Natural killer cell (primary cell): Measurements from ENCODE around the gene ST3GAL2. TPM values are rescaled to one million over a fixed set of nuclear protein-coding genes. Genes with fewer than 3 reads are reported as not detected.

Experiments
- ATAC-seq, 3 donors: fragments of 150-1000 bp in 2 of 3; fragments of 200-7000 bp in 1 of 3; cut with Tn5 transposase; 1 replicate in 1 of 3; 2 replicates in 2 of 3; pipeline ENCODE4 v1.10.0; 2021; ENCODE audit warnings: mild to moderate bottlenecking in 2 of 3, moderate library complexity in 2 of 3
- DNase-seq, 2 donors: peaks; one replicate each; pipeline versions ENCODE4 v3.0.0 to v3.0.0-alpha.2; 2013 to 2021; ENCODE audit warnings: mixed read lengths in 1 of 2
- H3K27ac ChIP-seq: one replicate; pipeline ENCODE4 v1.5.1; 2013; ENCODE audit warnings: mild to moderate bottlenecking, low read length
- H3K27me3 ChIP-seq: one replicate; pipeline ENCODE4 v1.6.1; 2013; ENCODE audit warnings: low read length; ENCODE audit not compliant: control insufficient read depth, insufficient read depth
- H3K36me3 ChIP-seq: one replicate; pipeline ENCODE4 v1.6.1; 2013; ENCODE audit warnings: low read length; ENCODE audit not compliant: control insufficient read depth, insufficient read depth
- H3K4me1 ChIP-seq: one replicate; pipeline ENCODE4 v1.6.1; 2013; ENCODE audit warnings: low read length; ENCODE audit not compliant: control insufficient read depth, insufficient read depth
- H3K4me3 ChIP-seq: one replicate; pipeline ENCODE4 v1.5.1; 2013; ENCODE audit warnings: low read length
- H3K9me3 ChIP-seq: one replicate; pipeline ENCODE4 v1.6.1; 2013; ENCODE audit warnings: low read length; ENCODE audit not compliant: control insufficient read depth, insufficient read depth
- H3K27ac Mint-ChIP-seq, 2 donors: one replicate each; pipeline ENCODE4 v1.8.0; 2022; ENCODE audit warnings: mild to moderate bottlenecking in 2 of 2, mixed read lengths in 2 of 2, moderate library complexity in 1 of 2
- H3K27me3 Mint-ChIP-seq, 2 donors: one replicate each; pipeline ENCODE4 v1.8.0; 2022; ENCODE audit warnings: low read depth in 2 of 2, mixed read lengths in 2 of 2
- H3K36me3 Mint-ChIP-seq: one replicate; pipeline ENCODE4 v1.8.0; 2022; ENCODE audit warnings: mixed read lengths
- H3K4me1 Mint-ChIP-seq, 2 donors: one replicate each; pipeline ENCODE4 v1.8.0; 2022; ENCODE audit warnings: mixed read lengths in 2 of 2
- H3K4me3 Mint-ChIP-seq: one replicate; pipeline ENCODE4 v1.8.0; 2022; ENCODE audit warnings: mild to moderate bottlenecking, moderate library complexity, mixed read lengths
- H3K9me3 Mint-ChIP-seq, 2 donors: one replicate each; pipeline ENCODE4 v1.8.0; 2022; ENCODE audit warnings: mixed read lengths in 2 of 2
- WGBS: methylation state at CpG from one replicate; pipeline ENCODE4 v1.1.7; 2013; ENCODE audit warnings: missing lambda C conversion rate; ENCODE audit not compliant: insufficient coverage; 5-methylcytosine and 5-hydroxymethylcytosine counted together
- intact Hi-C: fragments of 100-400 bp; cut with micrococcal nuclease; formaldehyde crosslinking; loops from one replicate; pipeline ENCODE4 v1.14.2; 2022
- total RNA-seq, 4 donors: library from RNA; stranded (reverse); fragments of 120-200 nt in 1 of 4; gene quantifications; one replicate each; pipeline versions ENCODE4 v1.2.3 to v1.2.4, GENCODE V29; 2013 to 2022
- TF ChIP-seq, protein P1 (sequence below): fragments of 200-600 bp; IDR thresholded peaks from one replicate; pipeline ENCODE4 v1.8.0; 2022; ENCODE audit warnings: antibody characterized with exemption

Gene ST3GAL2
- total RNA-seq, 3 donors from 2014 or later (not counting 1 experiment from before 2014, with no cell fraction given) = 25.9 to 39.1 (median 36.9) TPM

DNA sequence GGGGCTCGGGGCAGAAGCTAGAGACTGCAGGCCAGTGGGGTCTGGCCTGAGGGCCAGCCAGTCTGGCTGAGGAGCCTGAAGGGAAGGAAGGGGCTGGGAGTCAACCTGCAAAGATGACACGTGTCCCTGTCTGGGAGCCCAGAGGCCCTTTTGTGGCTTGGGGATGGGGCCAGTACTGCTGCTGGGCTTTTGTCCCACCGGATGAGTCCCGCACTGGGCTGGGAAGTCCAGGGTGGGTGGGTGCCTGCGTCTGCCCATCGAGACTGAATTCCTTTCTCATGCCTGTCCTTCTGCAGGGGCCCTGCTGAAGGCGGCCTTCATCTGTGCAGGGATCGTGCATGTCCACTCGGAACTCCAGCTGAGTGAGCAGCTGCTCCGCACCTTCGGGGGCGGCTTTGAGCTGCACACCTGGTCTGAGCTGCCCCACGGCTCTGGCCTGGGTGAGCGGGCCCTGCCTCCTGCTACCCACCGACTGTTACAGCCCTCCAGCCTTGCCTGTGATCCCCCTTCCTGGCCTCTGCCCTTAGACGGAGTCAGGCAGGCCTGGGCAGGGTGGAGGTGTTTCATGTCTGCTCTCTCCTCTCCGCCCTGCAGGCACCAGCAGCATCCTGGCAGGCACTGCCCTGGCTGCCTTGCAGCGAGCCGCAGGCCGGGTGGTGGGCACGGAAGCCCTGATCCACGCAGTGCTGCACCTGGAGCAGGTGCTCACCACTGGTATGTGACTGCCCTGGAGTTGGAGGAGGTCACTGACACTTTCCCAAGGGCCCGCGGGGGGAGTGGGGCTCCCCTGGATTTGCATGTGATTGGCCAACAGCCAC is 36.4 kb upstream of the ST3GAL2 start:
- H3K27ac Mint-ChIP-seq = no peak overlapping the region

DNA sequence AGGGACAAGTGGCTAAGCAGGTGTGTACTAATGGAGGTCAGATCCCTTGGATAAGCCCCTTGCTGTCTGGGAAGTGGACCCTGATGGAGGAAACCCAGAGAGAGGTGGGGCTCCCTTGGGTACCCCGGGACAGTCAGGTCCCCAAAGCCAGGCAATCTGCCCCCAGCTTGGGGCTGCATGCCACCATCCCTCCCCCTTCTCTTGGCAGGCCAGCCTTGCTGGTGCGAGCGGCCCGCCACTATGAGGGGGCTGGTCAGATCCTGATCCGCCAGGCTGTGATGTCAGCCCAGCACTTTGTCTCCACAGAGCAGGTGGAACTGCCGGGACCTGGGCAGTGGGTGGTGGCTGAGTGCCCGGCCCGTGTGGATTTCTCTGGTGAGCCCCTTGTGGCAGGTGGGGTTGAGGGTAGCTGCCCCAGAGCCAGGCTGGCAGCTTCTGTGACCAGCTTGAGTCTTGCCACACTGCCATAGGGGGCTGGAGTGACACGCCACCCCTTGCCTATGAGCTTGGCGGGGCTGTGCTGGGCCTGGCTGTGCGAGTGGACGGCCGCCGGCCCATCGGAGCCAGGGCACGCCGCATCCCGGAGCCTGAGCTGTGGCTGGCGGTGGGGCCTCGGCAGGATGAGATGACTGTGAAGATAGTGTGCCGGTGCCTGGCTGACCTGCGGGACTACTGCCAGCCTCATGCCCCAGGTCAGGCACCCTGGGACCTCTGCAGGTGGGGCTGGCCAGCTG is 35.6 kb upstream of the ST3GAL2 start:
- Histone ChIP-seq H3K9me3 (no peaks in the 10 kb centered on the region), H3K4me1 (peaks cover 5% of the 10 kb centered on the region), H3K27ac (no peak overlapping the region), H3K27me3 (no peaks in the 10 kb centered on the region), H3K4me3 (no peak overlapping the region), H3K36me3 (peaks cover 22% of the 10 kb centered on the region)
- intact Hi-C loops = no loop called here
- ATAC-seq = no peak
- TF ChIP-seq, protein P1, sequence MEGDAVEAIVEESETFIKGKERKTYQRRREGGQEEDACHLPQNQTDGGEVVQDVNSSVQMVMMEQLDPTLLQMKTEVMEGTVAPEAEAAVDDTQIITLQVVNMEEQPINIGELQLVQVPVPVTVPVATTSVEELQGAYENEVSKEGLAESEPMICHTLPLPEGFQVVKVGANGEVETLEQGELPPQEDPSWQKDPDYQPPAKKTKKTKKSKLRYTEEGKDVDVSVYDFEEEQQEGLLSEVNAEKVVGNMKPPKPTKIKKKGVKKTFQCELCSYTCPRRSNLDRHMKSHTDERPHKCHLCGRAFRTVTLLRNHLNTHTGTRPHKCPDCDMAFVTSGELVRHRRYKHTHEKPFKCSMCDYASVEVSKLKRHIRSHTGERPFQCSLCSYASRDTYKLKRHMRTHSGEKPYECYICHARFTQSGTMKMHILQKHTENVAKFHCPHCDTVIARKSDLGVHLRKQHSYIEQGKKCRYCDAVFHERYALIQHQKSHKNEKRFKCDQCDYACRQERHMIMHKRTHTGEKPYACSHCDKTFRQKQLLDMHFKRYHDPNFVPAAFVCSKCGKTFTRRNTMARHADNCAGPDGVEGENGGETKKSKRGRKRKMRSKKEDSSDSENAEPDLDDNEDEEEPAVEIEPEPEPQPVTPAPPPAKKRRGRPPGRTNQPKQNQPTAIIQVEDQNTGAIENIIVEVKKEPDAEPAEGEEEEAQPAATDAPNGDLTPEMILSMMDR = no peak
- WGBS = 97% methylated on average over 22 of the region's 22 CpGs
- H3K4me3 Mint-ChIP-seq = no peak overlapping the region
- no peak overlapping the region for H3K27ac Mint-ChIP-seq
- no peaks in the 10 kb centered on the region for H3K9me3 Mint-ChIP-seq
- no peaks in the 10 kb centered on the region for H3K27me3 Mint-ChIP-seq
- no peaks in the 10 kb centered on the region for H3K36me3 Mint-ChIP-seq
- no peak for DNase-seq
- no peaks in the 10 kb centered on the region for H3K4me1 Mint-ChIP-seq

More for the DNA sequence above, 36.4 kb upstream of the ST3GAL2 start:
- no peaks in the 10 kb centered on the region for H3K36me3 Mint-ChIP-seq
- peaks cover 29% of the 10 kb centered on the region for H3K36me3 ChIP-seq
- H3K9me3 Mint-ChIP-seq = no peaks in the 10 kb centered on the region
- no peaks in the 10 kb centered on the region for H3K27me3 Mint-ChIP-seq
- ATAC-seq (no peak), DNase-seq (no peak)
- H3K9me3 ChIP-seq = no peaks in the 10 kb centered on the region
- no peak overlapping the region for H3K4me3 Mint-ChIP-seq
- intact Hi-C loops = no loop called here
- H3K27me3 ChIP-seq = no peaks in the 10 kb centered on the region
- H3K4me1 ChIP-seq = peaks cover 5% of the 10 kb centered on the region
- 92% methylated on average over 24 of the region's 24 CpGs for WGBS
- TF ChIP-seq, protein P1 = no peak
- H3K4me3 ChIP-seq = no peak overlapping the region
- H3K4me1 Mint-ChIP-seq = no peaks in the 10 kb centered on the region
- H3K27ac ChIP-seq = no peak overlapping the region

DNA sequence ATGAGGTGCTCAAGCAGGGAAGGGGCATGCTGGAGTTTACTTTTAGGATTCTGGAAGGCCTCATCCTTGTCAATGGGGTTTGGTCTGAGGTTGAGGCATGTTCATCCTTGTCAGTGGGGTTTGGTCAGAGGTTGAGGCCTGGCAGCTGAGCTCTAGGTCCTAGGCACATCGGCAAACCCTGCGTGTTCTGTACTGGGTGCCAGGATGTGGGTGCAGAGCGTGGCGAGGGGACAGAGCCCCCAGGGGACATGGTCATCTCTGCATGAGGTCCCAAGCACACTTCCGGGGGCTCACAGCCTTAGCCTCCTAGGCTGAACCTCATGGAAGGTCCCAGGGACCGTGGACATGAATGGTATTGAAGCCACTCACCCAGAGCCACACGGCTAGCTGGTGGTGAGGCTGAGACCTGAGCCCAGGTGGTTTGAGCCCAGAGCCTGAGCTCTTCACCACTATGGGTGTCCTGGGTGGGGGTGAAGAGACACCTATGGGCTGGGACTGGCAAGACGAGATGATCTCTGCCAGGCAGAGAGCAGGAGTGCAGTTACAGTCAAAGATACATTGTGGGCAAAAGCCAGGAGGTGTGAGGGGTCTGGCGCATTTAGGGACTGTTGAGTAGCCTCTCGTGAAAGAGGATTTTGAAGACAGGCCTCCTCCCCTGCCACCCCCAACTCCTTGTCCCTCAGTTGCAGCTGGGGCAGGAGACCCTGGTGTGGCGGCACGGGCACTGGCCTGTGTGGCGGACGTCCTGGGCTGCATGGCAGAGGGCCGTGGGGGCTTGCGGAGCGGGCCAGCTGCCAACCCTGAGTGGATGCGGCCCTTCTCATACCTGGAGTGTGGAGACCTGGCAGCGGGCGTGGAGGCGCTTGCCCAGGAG is 34.8 kb upstream of the ST3GAL2 start:
- intact Hi-C loops = no loop called here
- H3K27ac ChIP-seq = no peak overlapping the region
- H3K27me3 ChIP-seq = no peaks in the 10 kb centered on the region
- H3K9me3 Mint-ChIP-seq = no peaks in the 10 kb centered on the region
- H3K4me3 Mint-ChIP-seq = no peak overlapping the region
- no peak for ATAC-seq
- H3K36me3 Mint-ChIP-seq = no peaks in the 10 kb centered on the region
- no peaks in the 10 kb centered on the region for H3K4me1 Mint-ChIP-seq
- WGBS = 95% methylated on average over 21 of the region's 21 CpGs
- DNase-seq = no peak
- no peaks in the 10 kb centered on the region for H3K9me3 ChIP-seq
- TF ChIP-seq, protein P1 = no peak
- no peak overlapping the region for H3K4me3 ChIP-seq
- no peak overlapping the region for H3K27ac Mint-ChIP-seq
- H3K36me3 ChIP-seq = peaks cover 14% of the 10 kb centered on the region
- no peaks in the 10 kb centered on the region for H3K27me3 Mint-ChIP-seq
- peaks cover 5% of the 10 kb centered on the region for H3K4me1 ChIP-seq
